ENCODE data around the gene C2orf42.
A peak's percentile ranks its signal among the peaks of the same experiment; 100 is the strongest.
"Not testable (repeated sequence)": the region's sequence is repeated elsewhere in the genome, so short reads cannot be mapped to it uniquely, and the experiment has no call there.

Gene C2orf42

DNA sequence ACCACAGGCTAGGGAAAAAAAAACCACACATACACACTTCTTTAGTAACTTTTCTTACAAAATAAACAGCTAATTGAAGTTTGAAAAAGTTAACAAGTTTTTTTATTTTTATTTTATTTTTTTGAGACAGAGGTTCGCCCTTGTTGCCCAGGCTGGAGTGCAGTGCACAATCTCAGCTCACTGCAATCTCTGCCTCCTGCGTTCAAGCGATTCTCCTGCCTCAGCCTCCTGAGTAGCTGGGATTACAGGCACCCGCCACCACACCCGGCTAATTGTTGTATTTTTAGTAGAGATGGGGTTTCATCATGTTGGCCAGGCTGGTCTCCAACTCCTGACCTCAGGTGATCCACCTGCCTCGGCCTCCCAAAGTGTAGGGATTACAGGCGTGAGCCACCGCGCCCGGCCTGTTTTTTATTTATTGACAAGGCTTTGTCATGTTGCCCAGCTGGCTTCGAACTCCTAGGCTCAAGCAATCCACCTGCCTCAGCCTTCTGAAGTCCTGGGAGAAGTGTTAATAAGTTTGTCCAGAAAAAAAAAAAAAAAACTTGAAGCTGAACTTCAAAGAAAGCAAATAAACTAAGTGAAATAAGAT lies 21.1 kb downstream of the C2orf42 start:
- DNase-seq = not testable (repeated sequence)

- no peak for DNase-seq
Observed at GRCh38 chr2:70161069-70161534, 29.7 kb downstream of the C2orf42 start.

DNA sequence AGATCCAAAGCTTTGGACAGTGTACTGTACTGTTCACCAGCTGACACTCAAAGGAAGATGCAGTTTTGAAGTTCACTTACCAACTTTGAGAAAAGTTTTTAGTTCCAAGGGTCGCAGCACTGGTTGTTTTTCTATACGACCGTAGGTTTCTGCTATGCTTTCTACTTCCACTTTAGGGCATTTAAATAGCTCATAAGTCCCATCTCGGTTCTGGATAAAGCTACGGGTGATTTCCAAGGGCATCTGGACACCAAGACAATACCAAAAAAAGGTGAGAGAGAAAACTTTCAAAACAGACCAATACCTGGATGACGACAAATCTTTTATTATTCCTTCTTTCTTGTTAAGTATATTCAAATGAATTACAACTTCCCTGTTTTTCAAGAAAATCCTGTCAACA lies 30.3 kb downstream of the C2orf42 start:
- no peak for DNase-seq

DNA sequence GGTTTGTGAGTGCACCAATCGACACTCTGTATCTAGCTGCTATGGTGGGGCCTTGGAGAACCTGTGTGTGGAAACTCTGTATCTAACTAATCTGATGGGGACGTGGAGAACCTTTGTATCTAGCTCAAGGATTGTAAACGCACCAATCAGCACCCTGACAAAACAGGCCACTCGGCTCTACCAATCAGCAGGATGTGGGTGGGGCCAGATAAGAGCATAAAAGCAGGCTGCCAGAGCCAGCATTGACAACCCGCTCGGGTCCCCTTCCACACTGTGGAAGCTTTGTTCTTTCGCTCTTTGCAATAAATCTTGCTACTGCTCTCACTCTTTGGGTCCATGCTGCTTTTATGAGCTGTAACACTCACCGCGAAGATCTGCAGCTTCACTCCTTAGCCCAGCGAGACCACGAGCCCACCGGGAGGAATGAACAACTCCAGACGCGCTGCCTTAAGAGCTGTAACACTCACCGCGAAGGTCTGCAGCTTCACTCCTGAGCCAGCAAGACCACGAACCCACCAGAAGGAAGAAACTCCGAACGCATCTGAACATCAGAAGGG lies 41.6 kb downstream of the C2orf42 start:
- not testable (repeated sequence) for DNase-seq

GRCh38 chr2:70148211-70148760 lies 42.5 kb downstream of the C2orf42 start:
- not testable (repeated sequence) for DNase-seq

- DNase-seq = no peak
Observed at GRCh38 chr2:70145851-70146739, 44.7 kb downstream of the C2orf42 start.

DNA sequence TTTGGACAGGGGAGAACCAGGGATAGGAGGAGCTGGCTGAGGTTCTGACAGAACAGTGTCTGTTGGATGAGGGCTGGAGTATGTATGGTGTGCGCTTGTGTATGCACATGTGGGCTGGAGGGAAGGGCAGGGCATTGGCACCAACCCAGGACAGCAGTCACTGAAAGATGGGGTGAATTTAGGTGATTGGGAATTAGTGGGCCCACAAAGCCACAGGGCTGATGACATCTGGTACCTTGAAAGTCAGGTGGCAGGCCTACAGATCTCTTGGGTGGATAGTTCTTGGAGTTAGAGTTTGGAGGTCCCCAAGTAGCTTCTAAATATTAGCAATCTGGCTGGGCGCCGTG lies 45.7 kb downstream of the C2orf42 start:
- DNase-seq = no peak

GRCh38 chr2:70144443-70145143 lies 46.2 kb downstream of the C2orf42 start:
- no peak for DNase-seq

GRCh38 chr2:70143314-70144150 lies 47.3 kb downstream of the C2orf42 start:
- no peak for DNase-seq

DNA sequence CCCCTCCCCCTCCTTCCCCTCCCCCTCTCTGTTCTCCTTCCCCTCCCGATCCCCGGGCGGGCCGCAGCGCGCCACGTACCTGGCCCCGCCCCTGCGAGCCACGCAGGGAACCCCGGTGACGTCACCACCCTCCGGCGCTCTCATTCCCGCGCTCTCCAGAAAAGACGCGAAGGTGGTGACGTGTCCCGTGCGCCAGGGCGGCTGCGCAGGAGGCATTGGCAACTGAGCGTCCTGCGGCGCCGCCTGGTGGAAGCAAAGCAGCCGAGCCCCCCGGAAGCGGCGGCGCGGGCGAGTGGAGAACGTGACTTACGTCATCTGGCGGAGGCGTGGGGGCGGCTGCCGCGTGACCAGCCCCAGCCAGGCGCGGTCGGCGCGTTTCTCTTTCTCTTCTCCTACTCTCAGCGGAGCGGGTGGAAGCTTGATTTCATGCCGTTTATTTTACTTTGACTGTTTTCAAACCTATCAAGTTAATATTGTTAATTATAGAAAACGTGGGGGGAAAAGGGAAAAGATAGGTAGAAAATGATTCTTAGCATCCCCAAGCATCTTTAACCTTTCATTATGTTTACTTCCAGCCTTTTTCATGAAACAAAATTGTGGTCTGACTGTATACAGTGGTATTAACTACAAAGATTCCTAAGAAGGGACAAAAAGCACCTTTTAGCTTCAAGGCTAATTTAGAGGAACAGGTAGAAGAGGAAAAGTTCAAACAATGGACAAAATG lies 48.1 kb downstream of the C2orf42 start:
- DNase-seq = peak; percentile 96

DNA sequence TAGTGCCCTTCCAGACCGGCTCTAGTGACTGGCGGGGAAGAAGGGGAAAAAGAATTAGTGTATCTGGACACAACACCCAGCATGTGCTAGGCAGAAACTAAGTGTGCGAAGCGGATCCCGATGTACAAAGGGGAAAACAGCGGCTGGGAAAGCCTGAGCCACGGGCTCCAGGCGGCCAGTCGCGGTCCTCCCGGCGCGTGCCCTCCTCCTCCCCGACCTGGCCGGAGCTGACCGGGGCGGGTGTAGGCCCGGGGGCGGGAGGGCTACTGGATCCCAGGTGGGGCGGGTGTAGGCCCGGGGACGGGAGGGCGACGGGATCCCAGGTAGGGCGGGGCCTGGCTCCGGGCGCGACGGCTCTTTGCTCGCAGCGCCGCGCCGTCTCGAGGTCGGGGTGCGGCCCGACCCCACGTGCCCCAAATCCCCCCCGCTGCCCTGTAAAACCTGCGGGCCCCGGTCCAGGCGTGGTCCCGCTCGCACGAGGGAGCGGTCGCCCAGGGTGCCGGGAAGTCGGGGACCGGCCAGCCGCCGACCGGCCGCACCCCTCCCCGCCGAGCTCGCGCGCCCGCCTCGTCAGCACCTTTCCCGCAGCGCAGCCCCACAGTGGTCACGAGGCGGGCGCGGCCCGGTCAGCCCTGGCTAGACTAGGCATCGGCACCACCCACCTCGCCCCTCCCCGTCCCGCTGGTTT lies 48.8 kb downstream of the C2orf42 start:
- DNase-seq = no peak

GRCh38 chr2:70141212-70141901 lies 49.5 kb downstream of the C2orf42 start:
- peak; percentile 61 for DNase-seq

- no peak for DNase-seq
Observed at GRCh38 chr2:70140791-70141211, 50.0 kb downstream of the C2orf42 start.

DNA sequence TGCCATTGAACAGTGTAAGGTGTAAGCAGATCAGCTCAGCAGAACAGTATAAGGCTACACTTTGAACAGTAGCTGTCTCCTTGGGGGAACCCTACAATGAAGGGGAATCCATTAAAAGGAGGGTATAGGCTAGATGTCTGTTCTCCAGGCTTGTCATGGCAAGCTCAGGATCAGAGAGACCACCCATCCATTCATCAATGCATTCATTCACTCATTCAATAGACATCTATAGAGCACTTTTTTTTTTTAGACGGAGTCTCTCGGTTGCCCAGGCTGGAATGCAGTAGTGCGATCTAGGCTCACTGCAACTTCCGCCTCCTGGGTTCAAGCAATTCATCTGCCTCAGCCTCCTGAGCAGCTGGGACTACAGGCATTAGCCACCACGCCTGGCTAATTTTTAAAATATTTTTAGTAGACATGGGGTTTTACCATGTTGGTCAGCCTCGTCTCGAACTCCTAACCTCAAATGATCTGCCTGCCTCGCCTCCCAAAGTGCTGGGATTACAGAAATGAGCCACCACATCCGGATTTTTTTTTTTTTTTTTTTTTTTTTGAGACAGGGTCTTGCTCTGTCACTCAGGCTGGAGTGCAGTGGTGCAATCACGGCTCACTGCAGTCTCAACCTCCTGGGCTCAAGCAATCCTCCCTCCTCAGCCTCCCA lies 56.4 kb downstream of the C2orf42 start:
- DNase-seq = not testable (repeated sequence)

- peak; percentile 63 for DNase-seq
Observed at GRCh38 chr2:70133491-70134322, 57.1 kb downstream of the C2orf42 start.

DNA sequence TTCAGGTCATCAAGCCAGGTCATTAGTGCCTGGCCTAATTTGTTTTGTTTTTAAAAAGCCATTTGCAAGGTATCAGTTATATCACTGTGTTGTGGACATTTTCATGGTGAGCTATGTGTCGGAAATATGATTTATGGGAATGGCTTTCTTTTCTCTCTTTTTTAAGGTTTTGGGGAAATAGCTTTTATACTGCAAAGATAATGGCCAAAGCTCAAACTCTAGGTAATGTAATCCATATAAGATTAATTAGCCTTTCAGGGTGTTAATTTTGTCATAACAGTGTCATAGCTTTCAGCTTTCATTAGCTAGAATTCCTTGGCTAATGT lies 57.7 kb downstream of the C2orf42 start:
- no peak for DNase-seq

- DNase-seq = peak; percentile 50
Observed at GRCh38 chr2:70132244-70133126, 58.3 kb downstream of the C2orf42 start.

Measured in NCI-H2107 (cell line).